Measurements from ENCODE around the gene CCDC24. TPM values are rescaled to one million over a fixed set of nuclear protein-coding genes. Genes with fewer than 3 reads are reported as not detected.

The CCDC24 gene
- total RNA-seq, 1 donor from 2014 or later: 4.9 TPM

DNA sequence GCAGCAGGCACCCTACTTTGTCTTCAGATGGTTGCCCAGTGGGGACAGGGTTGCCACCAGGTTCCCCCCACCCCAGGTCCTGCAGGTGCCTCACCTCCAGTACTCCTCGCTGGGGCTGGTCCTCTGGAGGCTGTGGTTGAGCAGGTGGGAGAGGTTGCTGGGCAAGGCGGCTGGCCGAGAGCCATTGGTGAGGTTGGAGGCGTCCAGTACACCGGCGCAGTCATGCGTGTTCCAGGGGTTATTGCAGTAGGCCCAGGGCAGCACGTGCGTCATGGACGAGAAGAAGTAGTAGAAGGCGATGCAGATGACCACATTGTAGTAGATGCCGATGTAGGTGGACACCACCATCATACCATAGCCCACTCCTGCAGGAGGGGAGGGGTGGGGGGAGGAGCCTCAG lies 16.9 kb downstream of the CCDC24 start:
- Mint-ChIP-seq H3K27me3 (ENCODE audit: low read depth) (no peaks in the 10 kb centered on the region), H3K36me3 (ENCODE audit: low read depth) (no peaks in the 10 kb centered on the region), H3K4me1 (peaks cover 21% of the 10 kb centered on the region), H3K27ac (ENCODE audit: unreplicated experiment) (no peak overlapping the region), H3K9me3 (no peaks in the 10 kb centered on the region), H3K4me3 (no peak overlapping the region)
- no peak for DNase-seq (ENCODE audit: low read depth, low spot score)
- TF ChIP-seq, protein P1, sequence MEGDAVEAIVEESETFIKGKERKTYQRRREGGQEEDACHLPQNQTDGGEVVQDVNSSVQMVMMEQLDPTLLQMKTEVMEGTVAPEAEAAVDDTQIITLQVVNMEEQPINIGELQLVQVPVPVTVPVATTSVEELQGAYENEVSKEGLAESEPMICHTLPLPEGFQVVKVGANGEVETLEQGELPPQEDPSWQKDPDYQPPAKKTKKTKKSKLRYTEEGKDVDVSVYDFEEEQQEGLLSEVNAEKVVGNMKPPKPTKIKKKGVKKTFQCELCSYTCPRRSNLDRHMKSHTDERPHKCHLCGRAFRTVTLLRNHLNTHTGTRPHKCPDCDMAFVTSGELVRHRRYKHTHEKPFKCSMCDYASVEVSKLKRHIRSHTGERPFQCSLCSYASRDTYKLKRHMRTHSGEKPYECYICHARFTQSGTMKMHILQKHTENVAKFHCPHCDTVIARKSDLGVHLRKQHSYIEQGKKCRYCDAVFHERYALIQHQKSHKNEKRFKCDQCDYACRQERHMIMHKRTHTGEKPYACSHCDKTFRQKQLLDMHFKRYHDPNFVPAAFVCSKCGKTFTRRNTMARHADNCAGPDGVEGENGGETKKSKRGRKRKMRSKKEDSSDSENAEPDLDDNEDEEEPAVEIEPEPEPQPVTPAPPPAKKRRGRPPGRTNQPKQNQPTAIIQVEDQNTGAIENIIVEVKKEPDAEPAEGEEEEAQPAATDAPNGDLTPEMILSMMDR (conservative IDR thresholded peaks at IDR 0.05): no peak

DNA sequence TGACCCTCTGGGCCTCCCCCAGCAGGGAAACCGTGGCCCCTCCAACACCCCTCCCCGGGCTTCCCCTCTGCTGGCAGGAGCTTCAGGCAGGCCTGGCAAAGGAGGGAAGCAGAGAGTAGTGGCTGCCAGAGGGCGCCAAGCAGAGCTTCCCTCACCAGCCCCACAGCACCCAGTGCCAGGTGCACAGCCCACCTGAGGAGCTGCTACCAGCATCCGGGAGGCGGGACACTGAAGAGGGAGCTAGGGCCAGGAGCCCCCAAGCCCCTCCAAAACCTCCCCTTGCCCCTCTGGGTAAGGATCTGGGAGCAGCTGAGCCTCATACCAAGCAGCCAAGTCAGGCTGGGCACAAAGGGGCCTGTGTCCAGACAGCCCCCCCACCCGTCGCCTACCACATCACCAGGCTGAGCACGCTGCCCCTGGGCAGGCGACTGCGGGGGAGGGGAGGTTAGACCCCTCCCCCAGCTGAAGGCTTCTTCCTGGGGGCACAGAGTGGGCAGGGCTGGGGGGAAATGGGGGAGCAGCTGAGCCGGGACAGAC lies 19.6 kb downstream of the CCDC24 start:
- DNase-seq (ENCODE audit: low read depth, low spot score): no peak
- Mint-ChIP-seq H3K27ac (ENCODE audit: unreplicated experiment) (no peak overlapping the region), H3K4me1 (peaks cover 38% of the 10 kb centered on the region), H3K9me3 (no peaks in the 10 kb centered on the region), H3K4me3 (no peak overlapping the region), H3K36me3 (ENCODE audit: low read depth) (no peaks in the 10 kb centered on the region), H3K27me3 (ENCODE audit: low read depth) (no peaks in the 10 kb centered on the region)
- TF ChIP-seq, protein P1 (conservative IDR thresholded peaks at IDR 0.05): no peak

DNA sequence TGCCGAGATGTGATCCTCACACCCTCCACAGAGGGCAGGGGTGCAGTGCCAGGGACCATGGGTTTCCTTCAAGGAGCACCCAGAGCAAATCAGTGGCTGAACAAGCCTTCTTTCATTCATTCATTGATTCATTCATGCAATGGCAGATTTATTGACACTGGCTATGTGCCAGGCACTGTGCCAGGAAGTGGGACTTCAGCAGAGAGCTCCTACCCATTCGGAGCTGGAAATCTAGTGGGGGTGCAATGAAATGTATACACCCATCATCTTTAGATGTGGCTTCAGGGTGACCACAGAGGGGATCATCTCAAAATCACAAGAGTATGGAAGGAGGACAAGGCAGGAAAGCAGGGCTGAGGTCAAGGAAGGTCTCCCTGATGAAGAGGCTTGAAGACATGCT lies 21.0 kb downstream of the CCDC24 start:
- Mint-ChIP-seq H3K4me3 (no peak overlapping the region), H3K27ac (ENCODE audit: unreplicated experiment) (no peak overlapping the region), H3K36me3 (ENCODE audit: low read depth) (no peaks in the 10 kb centered on the region), H3K27me3 (ENCODE audit: low read depth) (no peaks in the 10 kb centered on the region), H3K4me1 (peaks cover 50% of the 10 kb centered on the region), H3K9me3 (no peaks in the 10 kb centered on the region)
- TF ChIP-seq, protein P1 (conservative IDR thresholded peaks at IDR 0.05): no peak
- DNase-seq (ENCODE audit: low read depth, low spot score): no peak

DNA sequence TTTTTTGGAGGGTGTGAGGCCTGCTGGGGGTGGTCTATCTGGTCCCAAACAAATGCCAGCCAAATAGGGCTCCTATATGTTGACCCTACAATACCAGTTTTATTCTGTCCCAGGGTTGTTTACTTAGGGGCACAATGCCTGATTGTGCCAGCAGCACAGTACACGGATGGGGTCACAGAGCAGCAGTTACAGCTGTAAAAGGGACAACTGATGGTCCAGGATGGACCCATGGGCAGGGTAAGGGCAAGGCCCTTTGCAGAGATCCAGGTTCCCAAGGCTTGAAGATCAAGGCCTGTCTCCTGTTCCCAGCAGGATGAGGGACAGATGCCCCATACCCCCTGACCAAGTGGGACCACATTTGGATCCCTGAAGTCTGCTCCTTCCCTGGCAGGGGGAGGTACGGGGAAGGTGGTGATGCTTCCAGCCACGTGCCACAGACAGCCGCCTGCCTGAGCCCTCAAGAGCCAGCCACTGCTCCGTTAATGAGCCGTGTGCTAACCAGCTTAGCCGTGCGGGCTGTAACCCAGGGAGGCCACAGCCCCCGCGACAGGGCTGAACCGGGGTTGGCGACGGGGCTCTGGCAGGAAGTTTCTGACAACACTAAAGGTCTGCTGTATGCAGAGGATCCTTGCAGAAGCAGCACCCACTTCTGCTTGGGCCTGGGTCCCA lies 21.7 kb downstream of the CCDC24 start:
- no peak overlapping the region for H3K4me3 Mint-ChIP-seq
- DNase-seq (ENCODE audit: low read depth, low spot score): no peak
- no peaks in the 10 kb centered on the region for H3K36me3 Mint-ChIP-seq (ENCODE audit: low read depth)
- H3K4me1 Mint-ChIP-seq: peaks cover 50% of the 10 kb centered on the region
- TF ChIP-seq, protein P1 (conservative IDR thresholded peaks at IDR 0.05): no peak
- no peak overlapping the region for H3K27ac Mint-ChIP-seq (ENCODE audit: unreplicated experiment)
- H3K27me3 Mint-ChIP-seq (ENCODE audit: low read depth): no peaks in the 10 kb centered on the region
- H3K9me3 Mint-ChIP-seq: no peaks in the 10 kb centered on the region

DNA sequence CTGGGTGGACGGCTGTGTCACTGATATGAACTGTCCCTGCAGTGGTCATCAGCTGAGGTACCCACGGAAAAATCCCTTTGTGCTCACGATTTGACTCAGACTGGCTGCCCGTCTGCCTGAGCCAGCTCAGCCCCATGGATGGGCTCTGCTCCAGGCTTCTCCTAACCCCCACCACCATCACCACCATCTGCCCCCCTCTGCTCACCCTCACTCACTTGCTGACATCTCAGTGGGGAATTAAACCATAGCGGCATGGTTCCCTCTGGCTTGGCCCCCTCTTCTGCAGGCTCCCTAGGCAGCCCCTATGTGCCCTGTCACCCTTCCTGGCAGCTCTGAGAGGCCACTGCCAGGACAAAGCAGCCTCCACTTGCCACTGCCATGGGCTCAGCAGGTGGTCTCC lies 22.6 kb downstream of the CCDC24 start:
- TF ChIP-seq, protein P1 (conservative IDR thresholded peaks at IDR 0.05): no peak

More for the DNA sequence above, 22.6 kb downstream of the CCDC24 start:
- Mint-ChIP-seq H3K27ac (ENCODE audit: unreplicated experiment) (peak overlapping the region; percentile 25), H3K27me3 (ENCODE audit: low read depth) (no peaks in the 10 kb centered on the region), H3K4me3 (no peak overlapping the region), H3K4me1 (peaks cover 50% of the 10 kb centered on the region), H3K9me3 (no peaks in the 10 kb centered on the region), H3K36me3 (ENCODE audit: low read depth) (no peaks in the 10 kb centered on the region)
- DNase-seq (ENCODE audit: low read depth, low spot score): no peak
